Measurements from ENCODE around the gene USF2. TPM values are rescaled to one million over a fixed set of nuclear protein-coding genes. Genes with fewer than 3 reads are reported as not detected.
A peak's percentile ranks its signal among the peaks of the same experiment; 100 is the strongest.

USF2 gene
- total and polyA plus RNA-seq, 8 donors = 26.8 to 109 (median 86.0) TPM

DNA sequence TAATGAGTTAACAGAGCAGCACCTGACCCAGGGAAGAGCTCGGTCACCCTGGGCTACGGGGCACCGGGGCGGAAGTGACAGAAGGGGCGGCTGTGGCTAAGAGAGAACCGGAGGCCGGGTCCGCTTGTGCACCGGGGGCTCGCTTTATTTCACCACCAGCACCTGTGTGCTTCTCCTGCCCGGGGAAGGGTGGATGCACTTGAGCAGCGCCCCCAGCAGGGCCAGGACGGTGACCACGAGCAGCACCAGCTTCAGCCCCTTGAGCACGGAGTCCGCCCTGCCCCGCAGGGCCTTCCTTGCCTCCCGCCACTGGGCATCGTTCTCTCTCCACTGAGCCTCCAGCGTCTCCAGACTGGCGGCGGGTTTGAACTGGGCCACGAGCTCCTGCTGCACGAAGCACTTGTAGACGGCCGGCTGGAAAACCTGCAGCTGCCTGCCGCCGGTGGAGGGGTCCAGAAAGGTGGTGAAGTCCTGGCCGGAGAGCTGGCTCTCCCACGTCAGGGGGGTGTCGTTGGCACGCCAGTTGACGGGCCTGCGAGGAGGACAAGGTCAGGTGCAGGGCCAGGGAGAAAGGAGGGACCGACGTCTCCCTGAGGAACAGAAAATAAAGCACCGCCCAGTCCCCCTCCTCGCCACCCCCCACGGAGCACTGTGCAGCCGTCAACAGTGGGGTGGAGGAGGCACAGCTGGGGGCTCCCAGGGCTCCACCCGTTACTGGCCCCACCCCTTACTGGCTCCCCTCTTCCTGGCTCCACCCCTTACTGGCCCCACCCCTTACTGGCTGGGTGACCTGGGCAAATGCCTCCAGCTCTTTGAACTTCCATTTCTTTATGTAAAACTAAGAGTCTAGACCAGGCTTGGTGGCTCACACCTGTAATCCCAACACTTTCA, 43.8 kb upstream of the USF2 start:
- WGBS, 5 donors = 49 to 74% (median 66%) methylated on average over 27 to 41 of the region's 41 CpGs
- no peaks in the 10 kb centered on the region for H3K36me3 ChIP-seq
- peaks cover 0 to 10% (median 0%) of the 10 kb centered on the region in 3 donors for H3K27me3 ChIP-seq
- H3K27ac ChIP-seq = no peak overlapping the region
- no peak overlapping the region for H3K4me3 ChIP-seq
- H3K4me1 ChIP-seq = peaks cover 5 to 27% (median 18%) of the 10 kb centered on the region in 4 donors
- H3K9me3 ChIP-seq = peaks cover 0 to 4% (median 0%) of the 10 kb centered on the region in 4 donors
- DNase-seq = peak in 1 of 2 donors; percentile 64
- TF ChIP-seq EP300 (IDR thresholded peaks at IDR 0.05) = no peak
- TF ChIP-seq, protein P1, sequence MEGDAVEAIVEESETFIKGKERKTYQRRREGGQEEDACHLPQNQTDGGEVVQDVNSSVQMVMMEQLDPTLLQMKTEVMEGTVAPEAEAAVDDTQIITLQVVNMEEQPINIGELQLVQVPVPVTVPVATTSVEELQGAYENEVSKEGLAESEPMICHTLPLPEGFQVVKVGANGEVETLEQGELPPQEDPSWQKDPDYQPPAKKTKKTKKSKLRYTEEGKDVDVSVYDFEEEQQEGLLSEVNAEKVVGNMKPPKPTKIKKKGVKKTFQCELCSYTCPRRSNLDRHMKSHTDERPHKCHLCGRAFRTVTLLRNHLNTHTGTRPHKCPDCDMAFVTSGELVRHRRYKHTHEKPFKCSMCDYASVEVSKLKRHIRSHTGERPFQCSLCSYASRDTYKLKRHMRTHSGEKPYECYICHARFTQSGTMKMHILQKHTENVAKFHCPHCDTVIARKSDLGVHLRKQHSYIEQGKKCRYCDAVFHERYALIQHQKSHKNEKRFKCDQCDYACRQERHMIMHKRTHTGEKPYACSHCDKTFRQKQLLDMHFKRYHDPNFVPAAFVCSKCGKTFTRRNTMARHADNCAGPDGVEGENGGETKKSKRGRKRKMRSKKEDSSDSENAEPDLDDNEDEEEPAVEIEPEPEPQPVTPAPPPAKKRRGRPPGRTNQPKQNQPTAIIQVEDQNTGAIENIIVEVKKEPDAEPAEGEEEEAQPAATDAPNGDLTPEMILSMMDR (IDR thresholded peaks at IDR 0.05) = no peak
- TF ChIP-seq POLR2A (IDR thresholded peaks at IDR 0.05) = no peak
- intact Hi-C loops (cut with DNase I; ENCODE audit: low total_unique reads) = no loop called here

DNA sequence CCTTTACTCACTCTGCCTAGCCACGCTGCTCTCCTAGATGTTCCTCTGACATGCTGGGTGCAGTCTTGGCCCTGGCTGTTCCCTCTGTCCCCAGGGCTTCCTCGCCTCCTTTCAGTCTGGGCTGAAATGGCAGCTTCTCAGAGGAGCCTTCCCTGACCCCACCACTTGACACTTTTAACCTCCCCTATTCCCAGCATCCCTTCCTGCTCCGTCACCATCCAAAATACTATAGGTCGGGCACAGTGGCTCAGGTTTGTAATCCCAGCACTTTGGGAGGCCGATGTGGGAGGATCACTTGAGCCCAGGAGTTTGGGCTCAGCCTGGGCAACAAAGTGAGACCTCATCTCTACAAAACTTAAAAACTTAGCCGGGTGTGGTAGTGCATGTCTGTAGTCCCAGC, 42.8 kb upstream of the USF2 start:
- Histone ChIP-seq H3K27me3 (peaks cover 0 to 10% (median 0%) of the 10 kb centered on the region in 3 donors), H3K27ac (no peak overlapping the region), H3K9me3 (peaks cover 0 to 4% (median 0%) of the 10 kb centered on the region in 4 donors), H3K36me3 (no peaks in the 10 kb centered on the region), H3K4me1 (peaks cover 4 to 17% (median 9%) of the 10 kb centered on the region in 4 donors), H3K4me3 (no peak overlapping the region)
- no peak for DNase-seq
- TF ChIP-seq, protein P1 (IDR thresholded peaks at IDR 0.05) = no peak
- TF ChIP-seq POLR2AphosphoS5 (IDR thresholded peaks at IDR 0.05) (no peak), EP300 (IDR thresholded peaks at IDR 0.05) (no peak), POLR2A (IDR thresholded peaks at IDR 0.05) (no peak)
- intact Hi-C loops (cut with DNase I; ENCODE audit: low total_unique reads) = no loop called here
- 81 to 93% (median 90%) methylated on average over 6 of the region's 6 CpGs for WGBS, 5 donors

GRCh38 chr19:35226748-35227147, 42.0 kb upstream of the USF2 start:
- H3K9me3 ChIP-seq = peaks cover 0 to 4% (median 0%) of the 10 kb centered on the region in 4 donors
- no peak for DNase-seq
- intact Hi-C loops (cut with DNase I; ENCODE audit: low total_unique reads) = no loop called here
- TF ChIP-seq POLR2A (IDR thresholded peaks at IDR 0.05) (no peak), POLR2AphosphoS5 (IDR thresholded peaks at IDR 0.05) (no peak), EP300 (IDR thresholded peaks at IDR 0.05) (no peak)
- TF ChIP-seq, protein P1 (IDR thresholded peaks at IDR 0.05) = no peak
- no peak overlapping the region for H3K4me3 ChIP-seq
- H3K36me3 ChIP-seq = no peaks in the 10 kb centered on the region
- peaks cover 0 to 12% (median 4%) of the 10 kb centered on the region in 4 donors for H3K4me1 ChIP-seq
- H3K27me3 ChIP-seq = peaks cover 0 to 10% (median 0%) of the 10 kb centered on the region in 3 donors
- no peak overlapping the region for H3K27ac ChIP-seq
- WGBS, 5 donors = 86 to 96% (median 88%) methylated on average over 5 of the region's 5 CpGs

DNA sequence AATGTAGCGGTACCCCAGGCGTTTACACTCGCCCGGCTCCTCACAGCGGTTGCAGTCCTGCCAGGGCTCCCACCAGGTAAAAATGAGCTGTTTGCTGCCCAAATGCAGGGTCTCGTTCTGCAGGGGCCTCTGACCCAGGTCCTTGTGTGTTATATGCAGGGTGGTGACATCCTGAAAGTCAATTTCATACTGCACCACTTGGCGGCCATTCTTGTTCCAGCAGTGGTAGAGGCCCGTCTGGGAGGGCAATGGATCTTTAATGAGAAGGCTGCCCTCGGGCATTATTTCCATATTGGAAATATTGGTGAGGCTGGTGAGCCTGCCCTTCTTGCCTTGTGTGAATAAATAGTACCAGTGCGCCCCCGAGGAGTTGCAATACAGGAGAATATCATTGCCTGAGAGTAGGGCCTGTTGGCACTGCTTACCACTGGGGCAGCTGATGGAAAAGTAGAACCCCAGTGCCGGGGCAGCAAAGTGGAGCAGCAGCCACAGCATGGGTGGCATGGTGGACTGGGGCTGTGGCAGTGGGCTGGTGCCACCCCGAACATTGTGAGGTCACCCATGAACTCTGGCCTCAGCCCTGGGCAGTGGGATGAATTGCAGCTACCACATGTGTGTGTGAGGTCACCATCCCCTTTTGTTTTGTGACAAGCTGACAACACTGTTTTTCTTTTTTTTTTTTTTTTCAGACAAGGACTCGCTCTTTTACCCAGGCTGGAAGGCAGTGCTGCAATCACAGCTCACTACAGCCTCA, 40.4 kb upstream of the USF2 start, which contains the start of gene FAM187B:
FAM187B (minus strand) TSS at position 563 of the 754 bp plus-strand sequence; CDS start at position 504, 59 bp downstream.
- no peaks in the 10 kb centered on the region for H3K36me3 ChIP-seq
- no peak within 1 kb of the TSS for H3K27ac ChIP-seq
- intact Hi-C loops (cut with DNase I; ENCODE audit: low total_unique reads) = no loop called here
- WGBS, 5 donors = 82 to 92% (median 89%) methylated on average over 9 to 14 of the region's 14 CpGs
- no peak within 1 kb of the TSS for H3K4me3 ChIP-seq
- DNase-seq = no peak
- H3K27me3 ChIP-seq = peaks cover 0 to 10% (median 0%) of the 10 kb centered on the region in 3 donors
- H3K9me3 ChIP-seq = no peaks in the 10 kb centered on the region
- no peak for TF ChIP-seq POLR2AphosphoS5 (IDR thresholded peaks at IDR 0.05)
- TF ChIP-seq, protein P1 (IDR thresholded peaks at IDR 0.05) = no peak
- no peak for TF ChIP-seq POLR2A (IDR thresholded peaks at IDR 0.05)
- TF ChIP-seq EP300 (IDR thresholded peaks at IDR 0.05) = no peak
- peaks cover 0 to 12% (median 4%) of the 10 kb centered on the region in 4 donors for H3K4me1 ChIP-seq

All from stomach (tissue), 9 donors.